ENCODE data around the gene CAMTA1.
"Not testable (repeated sequence)": the region's sequence is repeated elsewhere in the genome, so short reads cannot be mapped to it uniquely, and the experiment has no call there.

CAMTA1 gene

DNA sequence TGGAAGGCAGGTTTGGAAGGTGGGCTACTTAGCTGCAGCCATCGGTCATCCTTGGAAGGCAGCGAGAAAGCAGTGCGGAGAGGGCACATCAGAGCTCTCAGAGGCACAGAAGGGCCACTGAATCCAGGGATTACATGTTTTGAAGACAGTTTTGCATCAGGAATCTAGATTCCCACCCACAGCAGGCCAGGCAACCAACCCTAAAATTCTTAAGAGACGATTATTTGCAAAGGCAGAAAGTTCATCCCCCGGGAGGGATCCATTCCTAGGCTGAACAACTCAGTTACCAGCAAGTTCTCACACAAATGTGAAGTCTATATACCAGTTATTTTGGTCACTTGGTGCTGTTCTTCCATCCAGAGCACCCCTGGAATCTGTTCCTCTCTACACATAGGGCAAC, 528.6 kb downstream of the CAMTA1 start:
- DNase-seq (ENCODE audit: low read depth), result no peak

DNA sequence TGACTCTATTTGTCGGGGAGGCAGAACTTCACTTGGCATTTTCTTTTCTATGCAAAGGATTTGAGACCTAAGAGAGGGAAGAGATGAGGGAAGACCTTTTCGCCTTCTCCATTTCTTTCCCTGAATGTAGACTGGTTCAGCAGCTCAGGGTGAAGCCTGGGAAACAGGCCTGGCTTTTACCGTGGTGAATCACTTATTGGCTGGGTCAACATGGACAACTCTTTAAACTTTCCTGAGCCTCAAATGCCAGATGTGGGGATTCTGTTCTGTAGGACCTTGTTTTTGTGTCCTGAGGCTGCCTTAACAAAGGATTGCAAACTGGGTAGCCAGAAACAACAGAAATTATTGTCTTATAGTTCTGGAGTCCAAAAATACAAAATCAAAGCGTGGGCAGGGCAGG, 530.1 kb downstream of the CAMTA1 start:
- no peak for DNase-seq (ENCODE audit: low read depth)

DNA sequence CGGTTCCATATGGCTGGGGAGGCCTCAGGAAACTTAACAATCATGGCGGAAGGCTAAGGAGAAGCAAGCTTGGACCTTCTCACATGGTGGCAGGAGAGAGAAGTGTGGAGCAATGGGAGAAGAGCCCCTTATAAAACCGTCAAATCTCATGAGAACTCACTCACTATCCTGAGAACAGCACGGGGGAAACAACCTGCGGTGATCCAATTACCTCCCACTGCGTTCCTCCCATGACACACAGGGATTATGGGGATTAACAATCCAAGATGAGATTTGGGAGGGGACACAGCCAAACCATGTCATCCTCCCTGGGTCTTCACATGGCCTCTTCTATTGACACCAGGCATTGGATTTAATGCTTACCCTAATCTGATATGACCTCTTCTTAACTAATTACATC, 530.7 kb downstream of the CAMTA1 start:
- DNase-seq (ENCODE audit: low read depth), result no peak

DNA sequence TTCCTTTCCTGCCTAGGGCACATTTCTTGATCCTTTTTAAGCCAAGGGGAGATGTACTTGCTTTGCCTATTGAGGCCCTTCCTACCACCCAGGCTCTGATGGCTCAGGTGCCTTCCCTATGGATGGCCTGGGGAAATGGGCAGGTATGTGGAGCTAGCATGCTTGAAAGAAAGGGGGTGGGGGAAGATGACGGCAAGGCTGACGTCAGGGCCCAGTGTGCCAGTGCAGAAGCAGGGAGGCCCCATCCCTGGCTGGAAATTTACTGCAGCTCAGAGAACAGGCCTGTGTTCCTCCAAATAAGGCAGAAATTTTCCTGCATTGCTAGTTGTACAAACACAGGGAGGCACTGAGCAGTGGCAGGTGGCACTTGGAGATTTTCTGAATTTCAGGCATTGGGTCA, 532.6 kb downstream of the CAMTA1 start:
- DNase-seq (ENCODE audit: low read depth), result no peak

DNA sequence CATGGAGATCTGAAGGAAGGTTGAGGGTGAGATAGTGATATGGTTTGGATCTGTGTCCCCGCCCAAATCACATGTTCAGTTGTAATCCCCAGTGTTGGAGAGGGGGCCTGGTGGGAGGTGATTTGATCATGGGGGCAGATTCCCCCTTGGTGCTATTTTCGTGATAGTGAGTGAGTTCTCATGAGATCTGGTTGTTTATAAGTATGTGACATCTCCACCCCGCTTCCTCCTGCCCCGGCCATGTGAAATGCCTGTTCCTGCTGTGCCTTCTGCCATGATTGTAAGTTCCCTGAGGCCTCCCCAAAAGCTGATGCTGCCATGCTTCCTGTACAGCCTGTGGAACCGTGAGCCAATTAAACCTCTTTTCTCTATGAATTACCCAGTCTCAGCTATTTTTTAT, 533.9 kb downstream of the CAMTA1 start:
- DNase-seq (ENCODE audit: low read depth), result no peak

DNA sequence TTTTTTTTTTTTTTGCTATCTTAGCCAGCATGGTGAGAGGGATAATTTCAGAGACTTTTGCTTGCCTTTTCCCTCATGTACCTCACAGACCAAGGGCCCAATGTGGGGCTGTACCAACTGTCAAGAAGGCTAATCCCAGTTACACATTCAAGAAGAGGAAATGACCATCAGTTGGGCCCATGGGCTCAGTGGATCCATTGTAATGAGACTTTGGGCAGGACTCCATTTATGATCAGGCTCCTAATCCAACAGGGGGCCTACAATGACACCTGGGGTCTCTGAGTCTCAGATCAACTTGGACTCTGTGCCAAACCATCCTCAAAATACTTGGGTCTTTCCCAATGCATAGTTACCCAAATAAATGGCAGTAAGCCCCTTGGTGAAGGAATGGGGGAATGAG, 535.4 kb downstream of the CAMTA1 start:
- no peak for DNase-seq (ENCODE audit: low read depth)

DNA sequence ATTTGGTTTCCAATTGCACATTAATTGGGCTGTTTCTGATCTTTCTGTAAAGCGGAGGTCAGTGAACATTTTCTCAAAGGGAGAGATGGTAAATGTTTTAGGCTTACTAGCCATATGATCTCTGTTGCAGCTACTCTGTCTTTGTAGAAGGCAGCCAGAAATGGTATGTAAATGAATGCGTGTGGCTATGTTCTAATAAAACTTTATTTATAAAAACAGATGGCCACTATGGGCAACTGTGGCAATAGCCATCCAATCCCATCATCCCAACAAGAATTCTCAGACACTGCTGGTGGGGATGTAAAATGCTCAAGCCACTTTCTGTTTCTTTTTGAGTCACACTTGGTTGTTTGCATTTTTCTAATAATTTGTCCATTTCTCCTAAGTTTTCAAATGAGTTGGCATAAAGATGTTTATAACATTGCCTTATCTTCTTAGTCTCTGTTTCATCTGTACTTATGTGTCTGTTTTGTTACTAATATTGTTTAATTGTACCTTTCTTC, 537.1 kb downstream of the CAMTA1 start:
- no peak for DNase-seq (ENCODE audit: low read depth)

DNA sequence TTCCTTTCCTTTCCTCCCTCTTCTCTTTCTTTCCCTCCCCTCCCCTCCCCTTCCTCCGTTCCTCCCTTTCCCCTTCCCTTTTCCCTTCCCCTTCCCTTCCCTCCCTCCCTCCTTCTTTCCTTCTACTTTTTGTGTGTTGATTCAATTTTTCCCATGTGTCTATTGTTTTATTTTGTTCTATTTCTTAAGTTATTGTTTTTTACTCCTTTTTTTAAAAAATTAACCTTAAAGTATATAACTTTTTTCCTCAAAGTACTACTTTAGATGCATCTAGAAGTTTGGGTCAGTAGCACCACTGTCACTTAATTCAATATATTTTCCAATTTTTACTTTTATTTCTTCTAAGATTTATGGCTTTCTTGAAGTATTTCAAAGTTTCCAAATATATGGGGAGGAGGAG, 537.7 kb downstream of the CAMTA1 start:
- DNase-seq (ENCODE audit: low read depth), result no peak

DNA sequence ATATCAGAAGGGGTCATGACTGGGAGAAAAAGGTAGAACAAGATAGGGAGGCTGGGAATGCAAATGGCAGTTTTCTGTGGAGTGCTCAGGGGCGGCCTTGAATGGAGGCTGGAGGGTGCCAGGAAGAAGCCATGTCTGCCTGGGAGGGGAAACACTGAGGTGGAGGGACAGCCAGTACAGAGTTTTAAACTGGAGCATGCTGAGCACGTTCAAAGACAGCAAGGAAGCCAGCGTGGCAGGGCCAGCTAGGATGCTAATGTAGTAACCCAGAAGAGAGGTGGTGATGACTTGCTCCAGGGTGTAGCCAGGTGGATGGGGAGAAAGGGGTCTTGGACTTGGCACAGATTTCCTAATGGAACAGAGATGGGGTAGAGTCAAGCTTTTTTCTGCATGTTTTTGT, 540.0 kb downstream of the CAMTA1 start:
- DNase-seq (ENCODE audit: low read depth), result no peak

DNA sequence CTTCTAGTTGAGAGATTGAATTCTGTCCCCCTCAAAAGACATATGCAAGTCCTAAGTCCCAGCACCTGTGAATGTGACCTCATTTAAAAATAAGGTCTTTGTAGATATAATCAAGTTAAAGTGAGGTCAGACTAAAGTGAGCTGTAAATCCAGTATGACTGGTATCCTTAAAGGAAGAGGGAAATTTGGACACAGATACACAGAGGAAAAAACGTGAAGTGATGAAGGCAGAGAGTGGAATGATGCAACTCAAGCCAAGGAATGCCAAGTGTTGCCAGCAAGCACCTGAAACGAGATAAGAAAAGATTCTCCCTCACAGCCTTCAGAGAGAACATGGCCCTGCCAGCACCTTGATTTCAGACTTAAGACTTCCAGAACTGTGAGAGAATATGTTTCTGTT, 541.1 kb downstream of the CAMTA1 start:
- DNase-seq (ENCODE audit: low read depth), result no peak

DNA sequence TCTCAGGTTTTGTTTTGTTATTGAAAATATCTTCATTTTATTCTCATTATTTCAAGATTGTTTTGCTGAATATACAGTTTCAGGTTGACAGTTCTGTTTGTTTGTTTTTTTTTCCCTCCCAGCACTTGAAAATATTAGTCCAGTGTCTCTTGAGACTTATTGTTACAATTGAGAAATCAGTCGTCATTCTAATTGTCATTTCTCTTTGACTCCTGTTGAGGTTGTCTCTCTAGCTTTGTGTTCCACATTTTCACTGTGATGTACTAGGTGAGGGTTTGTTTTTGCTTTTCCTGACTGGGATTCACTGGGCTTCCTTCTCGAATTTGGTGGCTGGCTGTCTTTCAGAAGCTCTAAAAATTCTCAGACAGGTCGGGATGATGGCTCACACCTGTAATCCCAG, 542.6 kb downstream of the CAMTA1 start:
- DNase-seq (ENCODE audit: low read depth), result no peak

DNA sequence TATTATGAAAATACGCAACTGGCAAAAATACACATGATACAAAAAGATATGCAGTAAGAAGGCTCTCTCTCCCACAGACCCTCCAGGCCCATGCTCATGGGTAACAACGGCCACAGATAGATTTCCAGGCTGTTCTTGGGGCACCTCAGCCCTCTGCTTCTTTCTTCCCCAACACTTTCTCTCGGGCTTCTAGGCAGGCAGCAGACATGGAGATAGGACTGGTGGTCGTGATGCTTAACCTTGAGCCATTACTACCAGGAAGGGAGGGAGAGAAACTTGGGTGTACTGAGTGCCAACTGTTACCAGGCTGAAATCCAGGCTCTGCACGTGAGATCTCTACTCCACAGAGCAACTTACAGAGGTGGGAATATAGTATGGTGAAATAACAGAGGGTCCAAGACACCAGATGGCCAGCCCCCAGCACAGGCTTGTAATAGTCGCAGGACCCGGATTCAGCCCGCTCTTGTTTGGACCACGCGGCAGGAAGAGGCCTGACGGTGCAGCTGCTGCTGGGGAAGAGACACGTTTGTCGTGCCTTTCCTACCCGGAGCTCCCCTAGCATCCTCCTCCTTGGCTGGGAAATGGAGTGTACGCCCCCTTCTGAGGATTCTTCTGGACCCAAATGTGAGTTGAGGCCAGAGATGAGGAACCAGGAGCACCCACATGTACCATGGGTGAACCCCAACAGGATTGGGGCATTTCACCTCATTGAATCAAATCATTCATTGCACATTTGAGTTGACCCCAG, 544.8 kb downstream of the CAMTA1 start:
- DNase-seq (ENCODE audit: low read depth), result no peak

DNA sequence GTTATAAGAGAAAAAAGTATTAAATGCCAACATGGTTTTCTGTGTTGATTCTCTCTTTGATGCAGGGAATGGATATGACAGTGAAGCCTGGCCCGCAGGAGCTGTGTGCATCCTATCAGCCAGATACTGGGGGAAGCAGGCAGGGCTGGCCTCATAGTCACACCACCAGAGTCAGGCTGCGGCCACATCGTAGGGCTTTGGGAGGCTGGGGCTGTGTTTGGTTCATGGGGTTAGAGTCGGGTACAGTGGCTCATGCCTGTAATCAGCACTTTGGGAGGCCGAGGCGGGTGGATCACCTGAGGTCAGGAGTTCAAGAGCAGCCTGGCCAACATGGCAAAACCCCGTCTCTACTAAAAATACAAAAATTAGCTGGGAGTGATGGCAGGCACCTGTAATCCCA, 545.5 kb downstream of the CAMTA1 start:
- DNase-seq (ENCODE audit: low read depth), result not testable (repeated sequence)

DNA sequence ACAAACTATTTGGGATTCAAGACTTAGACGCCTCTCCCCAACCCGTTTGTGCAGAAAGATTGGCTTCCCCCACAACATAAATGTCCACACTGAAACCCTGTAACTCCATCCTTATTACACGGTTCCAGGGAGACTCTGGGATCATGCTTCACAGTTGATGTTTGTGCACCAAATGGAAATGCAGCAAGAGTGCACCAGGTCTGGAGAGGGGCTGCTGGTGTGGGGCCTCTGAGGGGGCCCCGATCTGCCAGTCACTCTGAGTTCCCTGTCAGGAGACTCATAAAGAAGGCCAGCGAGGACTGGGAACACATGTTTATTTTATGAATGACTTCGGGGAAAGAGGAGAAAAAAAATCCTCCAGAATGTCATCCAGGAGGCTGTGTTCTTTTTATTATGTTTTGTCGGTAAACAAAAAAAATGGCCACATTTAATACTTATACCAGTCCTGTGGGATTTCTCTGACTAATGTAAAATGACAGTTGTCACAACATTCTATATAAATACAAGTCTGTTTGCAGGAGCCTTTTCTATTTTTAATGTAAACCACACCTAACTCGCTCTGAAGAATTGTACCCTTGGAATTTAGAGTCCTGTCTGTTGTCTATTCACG, 546.8 kb downstream of the CAMTA1 start:
- no peak for DNase-seq (ENCODE audit: low read depth)

DNA sequence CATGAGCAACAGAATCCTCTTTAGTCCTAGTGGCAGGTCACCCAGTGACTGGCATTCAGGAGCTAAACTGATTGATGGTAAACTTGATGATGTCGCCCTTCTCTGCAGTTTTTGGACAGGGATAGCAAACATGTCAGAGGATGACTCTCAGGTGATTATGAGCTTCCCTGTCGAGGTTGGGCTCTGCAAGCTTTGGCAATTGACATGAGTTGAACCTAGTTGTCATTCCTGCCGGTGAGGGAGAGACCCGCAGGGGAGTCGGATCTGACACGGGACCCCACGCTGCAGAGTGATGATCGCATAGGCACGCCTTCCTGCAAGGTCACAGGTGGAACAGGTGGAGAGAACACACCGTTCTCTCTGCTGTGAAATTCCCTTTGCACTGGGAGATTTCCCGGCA, 547.8 kb downstream of the CAMTA1 start:
- DNase-seq (ENCODE audit: low read depth), result no peak

DNA sequence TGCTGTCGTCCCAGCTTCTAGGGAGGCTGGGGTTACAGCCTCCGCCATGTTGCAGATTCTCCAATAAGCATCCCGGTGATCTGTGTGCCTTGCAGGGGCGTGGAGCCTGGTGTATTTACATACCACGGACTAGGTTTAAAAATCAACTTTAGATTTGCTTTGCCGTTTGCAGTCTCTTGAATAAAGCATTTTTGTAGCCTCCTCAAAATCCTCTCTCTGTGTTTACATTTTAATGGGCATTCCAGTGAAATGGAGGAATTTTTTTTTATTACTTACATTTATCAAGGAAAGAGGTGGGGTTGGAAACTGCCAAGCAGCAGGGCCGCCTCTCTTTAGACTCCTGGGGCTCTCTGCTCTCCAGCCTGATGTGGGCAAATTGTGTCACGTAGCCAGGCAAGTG, 548.4 kb downstream of the CAMTA1 start:
- no peak for DNase-seq (ENCODE audit: low read depth)

DNA sequence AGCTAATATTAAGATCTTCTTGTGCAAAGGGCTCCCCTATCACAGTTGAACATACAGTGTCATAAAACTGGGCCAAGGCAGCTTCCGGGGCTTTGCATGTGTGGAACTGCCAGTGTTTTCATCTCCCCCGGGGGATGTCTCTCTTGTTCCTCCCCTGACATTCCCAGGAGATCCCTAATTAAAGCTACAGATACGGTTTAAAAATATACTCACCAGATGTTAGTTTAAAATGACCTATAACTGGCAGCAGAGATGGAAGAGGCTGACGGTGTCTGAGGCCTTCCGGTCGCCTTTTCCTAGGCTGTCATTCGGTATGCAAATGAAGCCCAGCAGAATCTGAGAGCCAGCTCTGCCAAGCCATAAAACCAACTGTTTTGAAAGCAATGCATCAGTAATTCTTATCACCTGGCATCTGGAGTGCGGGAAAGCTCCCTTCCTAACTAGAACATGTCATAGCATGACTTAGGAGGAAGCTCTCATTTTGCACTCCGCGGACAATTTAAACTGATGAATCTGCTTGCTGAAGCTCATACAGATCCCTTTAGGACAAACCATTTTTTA, 549.3 kb downstream of the CAMTA1 start:
- DNase-seq (ENCODE audit: low read depth), result no peak

DNA sequence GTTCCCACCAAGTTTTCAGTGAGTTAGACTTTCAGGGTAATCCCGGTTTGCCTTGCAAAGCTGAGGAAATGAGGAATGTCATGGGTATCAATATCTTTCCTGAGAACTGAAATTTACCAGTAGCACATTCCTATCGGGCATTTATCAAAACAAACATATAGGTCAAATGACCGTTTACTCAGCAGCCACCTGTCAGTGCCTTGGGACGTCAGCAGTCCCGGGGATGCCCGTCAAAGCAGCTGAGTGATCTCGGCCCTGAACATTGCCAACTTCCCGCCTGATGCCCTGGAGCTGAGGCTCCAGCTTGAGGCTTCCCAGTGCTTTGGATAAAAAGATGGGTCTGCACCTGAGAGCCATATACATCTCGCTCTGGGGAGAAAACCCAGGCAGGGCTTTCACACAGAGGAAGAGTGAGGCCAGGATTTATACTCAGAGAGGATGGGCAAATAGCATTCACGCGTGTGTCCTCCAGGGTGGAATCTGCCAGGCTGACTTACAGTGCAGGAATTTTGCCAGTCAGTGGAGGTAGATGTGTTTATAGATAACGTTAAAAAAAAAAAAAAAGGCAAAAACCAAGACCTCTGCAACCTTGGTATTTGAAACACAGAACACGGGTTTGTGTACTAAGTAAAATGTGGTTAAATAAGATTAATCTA, 550.1 kb downstream of the CAMTA1 start:
- no peak for DNase-seq (ENCODE audit: low read depth)

DNA sequence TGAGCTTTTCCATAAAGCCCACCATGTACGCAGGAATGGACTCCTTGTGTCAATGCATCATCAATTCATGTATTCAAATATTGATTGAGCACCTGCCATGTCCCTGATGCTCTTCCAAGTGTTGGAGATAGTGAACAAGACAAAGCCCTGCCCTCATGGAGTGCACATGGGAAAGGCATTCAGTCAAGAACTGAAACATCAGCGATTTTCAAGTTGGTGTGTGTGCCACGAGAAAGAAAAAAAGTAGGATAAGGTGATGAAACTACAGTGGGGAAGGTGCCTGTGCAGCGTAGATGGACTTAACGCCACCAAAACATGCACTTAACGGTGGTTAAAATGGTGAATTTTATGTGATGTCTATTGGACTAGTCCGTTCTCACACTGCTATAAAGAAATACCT, 553.2 kb downstream of the CAMTA1 start:
- no peak for DNase-seq (ENCODE audit: low read depth)

DNA sequence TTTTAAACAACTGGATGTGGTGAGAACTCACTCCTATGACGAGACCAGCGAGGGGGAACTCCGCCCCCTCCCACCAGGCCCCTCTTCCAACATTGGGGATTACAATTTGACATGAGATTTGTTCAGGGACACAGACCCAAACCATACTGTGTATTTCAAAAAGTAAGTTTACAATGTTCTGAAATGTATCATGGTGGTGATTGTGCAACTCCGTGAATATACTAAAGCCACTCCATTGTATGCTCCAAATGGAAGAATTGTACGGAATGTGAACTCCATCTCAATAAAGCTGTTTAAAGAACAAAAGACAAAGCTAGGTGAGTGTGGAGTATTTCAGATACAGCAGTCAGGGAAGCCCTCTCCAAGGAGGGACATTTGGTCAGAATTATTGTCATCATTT, 553.8 kb downstream of the CAMTA1 start:
- DNase-seq (ENCODE audit: low read depth), result no peak

DNA sequence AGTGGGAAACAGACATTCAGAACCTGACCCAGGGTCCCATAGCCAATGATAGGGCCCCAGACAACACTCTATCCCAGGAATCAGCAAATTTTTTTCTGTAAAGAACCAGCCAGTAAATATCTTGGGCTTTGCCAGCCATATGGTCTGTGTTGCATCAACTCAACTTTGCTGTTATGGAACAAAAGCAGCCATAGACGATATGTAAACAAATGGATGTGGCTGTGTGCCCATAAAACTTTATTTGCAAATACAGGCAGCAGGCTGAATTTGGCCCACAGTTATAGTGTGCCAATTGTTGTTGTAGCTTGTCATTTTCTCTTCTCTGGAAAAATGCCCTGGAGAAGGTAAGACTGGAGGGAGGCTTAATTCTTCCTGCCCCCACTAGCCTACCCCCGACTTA, 554.7 kb downstream of the CAMTA1 start:
- no peak for DNase-seq (ENCODE audit: low read depth)

DNA sequence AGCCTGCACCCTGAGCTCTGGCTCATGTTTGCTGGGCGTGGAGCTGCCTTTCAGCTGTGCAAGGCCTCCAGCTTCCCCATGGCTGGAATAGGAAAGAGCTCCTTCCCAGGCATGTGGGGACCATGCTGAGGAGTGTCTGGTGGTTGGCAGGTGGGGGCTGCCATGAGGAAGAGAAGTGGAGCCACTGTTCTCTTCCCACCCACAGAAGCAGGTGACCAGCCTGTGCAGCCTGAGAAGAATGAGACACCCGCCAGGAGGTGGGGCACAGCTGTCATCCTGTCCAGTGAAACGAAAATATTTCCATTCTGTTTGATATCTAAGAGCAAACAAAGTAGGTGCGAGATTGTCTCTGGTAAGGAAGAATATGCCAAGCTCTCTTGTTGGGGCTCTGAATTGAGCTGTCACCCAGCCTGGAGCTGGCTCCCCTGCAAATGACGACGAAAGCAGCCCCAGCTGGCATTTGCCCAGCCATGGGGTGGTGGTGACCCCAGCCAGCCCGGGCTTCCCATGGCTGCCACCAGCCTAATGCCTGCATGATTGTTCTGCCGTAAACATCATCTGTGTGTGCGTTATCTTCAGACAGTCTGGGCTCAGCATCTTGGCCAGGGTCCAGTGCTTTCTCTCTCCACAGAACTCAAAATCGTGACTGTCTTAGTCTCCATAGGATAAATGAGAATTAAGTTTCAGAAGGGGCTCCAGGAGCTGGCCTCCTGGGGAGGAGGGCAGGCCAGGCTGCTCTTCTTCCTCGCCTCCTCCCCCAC, 556.1 kb downstream of the CAMTA1 start:
- DNase-seq (ENCODE audit: low read depth), result no peak
